Endothelial cell of umbilical vein (primary cell): ENCODE data around the gene ADA. TPM values are rescaled to one million over a fixed set of nuclear protein-coding genes. Genes with fewer than 3 reads are reported as not detected.
"Not testable (repeated sequence)": the region's sequence is repeated elsewhere in the genome, so short reads cannot be mapped to it uniquely, and the experiment has no call there.

ENCODE experiments used
- BruUV-seq: library from RNA; stranded (reverse); fragments of 400-500 nt; replicated peaks from 2 replicates; lab custom pipeline; 2021; lab: Mats Ljungman, UMichigan
- CTCF ChIA-PET: fragments of 300-600, 350-600 bp; sonication (Branson Sonifier 250); formaldehyde crosslinking; loops from one replicate; lab custom pipeline; 2021; ENCODE audit warnings: antibody characterized with exemption, inconsistent platforms; lab: Charles Lee
- POLR2A ChIA-PET: fragments of 300-600, 350-600 bp; sonication (Branson Sonifier 250); formaldehyde crosslinking; loops from one replicate; lab custom pipeline; 2021; ENCODE audit warnings: antibody characterized with exemption, inconsistent platforms; lab: Charles Lee
- DNase-seq: peaks from one replicate; pipeline ENCODE4 v3.0.0-alpha.2; 2011; ENCODE audit warnings: low read depth, low spot score
- FAIRE-seq: peaks from 2 replicates; lab custom pipeline; 2011; peaks lifted over from hg19 to GRCh38; lab: Jason Lieb, UNC
- H2AFZ ChIP-seq: 2 replicates; pipeline ENCODE4 v1.6.0; 2012; ENCODE audit warnings: low read depth, low read length, control low read depth, inconsistent platforms
- H3K27ac ChIP-seq: 2 replicates; pipeline ENCODE4 v1.5.1; 2011; ENCODE audit warnings: low read depth, mild to moderate bottlenecking, control low read depth, low read length, moderate library complexity; ENCODE audit not compliant: insufficient read depth
- H3K27me3 ChIP-seq, 2 experiments: 2 replicates each; pipeline versions ENCODE4 v1.6.0 to v1.6.1; 2011; ENCODE audit warnings: low read length in 2 of 2, mixed read lengths in 1 of 2; ENCODE audit not compliant: control insufficient read depth in 2 of 2, insufficient read depth in 2 of 2
- H3K36me3 ChIP-seq, 2 experiments: 2 replicates in 1 of 2; 3 replicates in 1 of 2; pipeline ENCODE4 v1.5.1; 2011; ENCODE audit warnings: low read length in 2 of 2, mild to moderate bottlenecking in 1 of 2, moderate library complexity in 1 of 2; ENCODE audit not compliant: control insufficient read depth in 2 of 2, insufficient read depth in 2 of 2; ENCODE audit errors: extremely low read depth in 1 of 2
- H3K4me1 ChIP-seq: 3 replicates; pipeline ENCODE4 v1.5.1; 2011; ENCODE audit warnings: mild to moderate bottlenecking, low read length; ENCODE audit not compliant: control insufficient read depth, insufficient read depth; ENCODE audit errors: extremely low read depth
- H3K4me2 ChIP-seq: 2 replicates; pipeline ENCODE4 v1.6.1; 2011; ENCODE audit warnings: low read length, control low read depth, mixed read lengths; ENCODE audit not compliant: insufficient read depth
- H3K4me3 ChIP-seq, 3 experiments: fragments of 200-600 bp in 1 of 3; sonication (generic), shearing (Covaris generic) in 1 of 3; replicated peaks in 1 of 3; 2 replicates each; pipeline ENCODE4 v1.5.1; 2011 to 2016; ENCODE audit warnings: control low read depth in 3 of 3, low read length in 3 of 3, mild to moderate bottlenecking in 2 of 3, inconsistent platforms in 1 of 3, low read depth in 1 of 3, moderate library complexity in 1 of 3; ENCODE audit not compliant: insufficient read depth in 1 of 3
- H3K79me2 ChIP-seq: 2 replicates; pipeline ENCODE4 v1.6.0; 2012; ENCODE audit warnings: low read length, inconsistent platforms; ENCODE audit not compliant: control insufficient read depth, insufficient read depth
- H3K9ac ChIP-seq: replicated peaks from 2 replicates; pipeline ENCODE3; 2011; ENCODE audit warnings: low read length, control low read depth; ENCODE audit not compliant: insufficient read depth; ENCODE audit errors: extremely low read depth
- H3K9me1 ChIP-seq: replicated peaks from 3 replicates; pipeline ENCODE4 v1.6.0; 2011; ENCODE audit warnings: mild to moderate bottlenecking, low read length; ENCODE audit not compliant: control insufficient read depth, insufficient read depth; ENCODE audit errors: extremely low read depth
- H3K9me3 ChIP-seq: replicated peaks from 2 replicates; pipeline ENCODE4 v1.5.1; 2012; ENCODE audit warnings: low read length, inconsistent platforms; ENCODE audit not compliant: control insufficient read depth, insufficient read depth
- H4K20me1 ChIP-seq: replicated peaks from 2 replicates; pipeline ENCODE3; 2011; ENCODE audit warnings: mild to moderate bottlenecking, low read length; ENCODE audit not compliant: control insufficient read depth, insufficient read depth; ENCODE audit errors: extremely low read depth
- EZH2 ChIP-seq: IDR thresholded peaks from 2 replicates; pipeline ENCODE4 v1.6.1; 2012; ENCODE audit warnings: borderline replicate concordance, low read depth, mild to moderate bottlenecking, moderate library complexity, low read length, inconsistent platforms; ENCODE audit not compliant: severe bottlenecking
- FOS ChIP-seq: IDR thresholded peaks from 2 replicates; pipeline ENCODE4 v1.6.1; 2011; ENCODE audit warnings: mild to moderate bottlenecking, low read length, moderate library complexity, borderline replicate concordance; ENCODE audit not compliant: insufficient read depth
- GATA2 ChIP-seq: IDR thresholded peaks from 2 replicates; pipeline ENCODE4 v1.7.0; 2011; ENCODE audit warnings: low read depth, mild to moderate bottlenecking, moderate library complexity, mixed read lengths, low read length; ENCODE audit not compliant: insufficient read length, insufficient read depth
- JUN ChIP-seq: IDR thresholded peaks from 2 replicates; pipeline ENCODE4 v1.6.1; 2011; ENCODE audit warnings: borderline replicate concordance, low read depth; ENCODE audit not compliant: insufficient read length, insufficient read depth
- MAX ChIP-seq: IDR thresholded peaks from 2 replicates; pipeline ENCODE4 v1.6.1; 2011; ENCODE audit not compliant: insufficient read depth, insufficient read length
- MYC ChIP-seq: IDR thresholded peaks from one replicate; pipeline ENCODE4 v1.6.1; 2011; ENCODE audit warnings: mild to moderate bottlenecking, low read depth, low read length
- POLR2A ChIP-seq: IDR thresholded peaks from 2 replicates; pipeline ENCODE4 v1.6.1; 2012; ENCODE audit warnings: low read depth, mild to moderate bottlenecking, control low read depth, low read length
- POLR2AphosphoS5 ChIP-seq: IDR thresholded peaks from 2 replicates; pipeline ENCODE4 v1.6.1; 2012; ENCODE audit warnings: low read depth, mild to moderate bottlenecking, control low read depth, low read length, moderate library complexity; ENCODE audit not compliant: insufficient read depth
- dilution Hi-C: fragments of 300-500 bp; cut with MboI; formaldehyde crosslinking; loops from one replicate; pipeline ENCODE4 v1.15.0; 2019; ENCODE audit warnings: low sequenced_read_pairs; ENCODE audit not compliant: extremely low pct_ligation_motif_present
- intact Hi-C: fragments of 100-400 bp; cut with micrococcal nuclease; formaldehyde crosslinking; loops from one replicate; pipeline ENCODE4 v1.10.0; 2022
- polyA plus RNA-seq, 4 experiments: library from polyadenylated mRNA; depleted of rRNA in 3 of 4; stranded (reverse) in 3 of 4; unstranded in 1 of 4; fragments of >200 nt; gene quantifications; 2 replicates each; pipeline versions ENCODE4 v1.2.1 to v1.2.3, GENCODE V29; 2011 to 2012; ENCODE audit warnings: missing spikeins in 1 of 4
- total RNA-seq: library from RNA; stranded (reverse); gene quantifications from 2 replicates; pipeline ENCODE4 v1.2.3, GENCODE V29; 2021
- TF ChIP-seq, protein P1 (sequence below), 2 donors: IDR thresholded peaks; 1 replicate in 1 of 2; 2 replicates in 1 of 2; pipeline ENCODE4 v1.5.1; 2011; ENCODE audit warnings: low read length in 2 of 2, mild to moderate bottlenecking in 2 of 2, moderate library complexity in 2 of 2, control low read depth in 1 of 2, inconsistent platforms in 1 of 2, low read depth in 1 of 2; ENCODE audit not compliant: insufficient read depth in 1 of 2; ENCODE audit errors: extremely low read depth in 1 of 2

The ADA gene
- total and polyA plus RNA-seq, 2 donors (not counting 3 experiments of a cell fraction or from before 2014, with no cell fraction given): 26.3 to 33.1 TPM

DNA sequence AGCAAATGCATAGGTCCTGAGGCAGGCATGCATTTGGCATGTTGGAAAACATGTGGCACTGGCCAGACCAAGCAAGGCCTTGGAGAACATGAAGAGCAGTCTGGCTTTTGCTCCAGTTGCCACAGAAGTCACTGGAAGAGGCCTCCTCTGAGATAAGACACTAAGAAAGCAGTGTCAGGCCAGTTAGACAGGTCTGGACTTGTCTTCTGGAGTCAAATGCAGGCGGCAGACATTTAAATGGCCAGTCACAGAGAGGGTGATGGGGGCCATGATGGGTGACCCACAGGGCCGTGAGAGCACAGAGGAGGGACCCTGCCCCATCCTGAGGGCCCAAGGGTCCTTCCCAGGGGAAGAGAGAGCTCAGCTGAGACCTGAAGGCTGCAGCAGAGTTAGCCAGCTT, 26.7 kb upstream of the ADA start:
- ChIA-PET POLR2A (no interaction called here), CTCF (interaction anchor here (1.2 kb wide), 1 partner anchor 22 kb away, joined by 4 read pairs; no protein-coding TSS in a partner anchor)
- Histone ChIP-seq H3K27ac (no peak overlapping the region), H3K79me2 (no peaks in the 10 kb centered on the region), H3K4me2 (no peak overlapping the region), H3K9ac (no peak overlapping the region), H2AFZ (peak overlapping the region; percentile 82), H3K27me3 (no peaks in the 10 kb centered on the region), H3K4me1 (no peaks in the 10 kb centered on the region), H3K9me1 (no peaks in the 10 kb centered on the region), H3K9me3 (no peaks in the 10 kb centered on the region), H4K20me1 (no peaks in the 10 kb centered on the region), H3K4me3 (no peak overlapping the region), H3K36me3 (no peaks in the 10 kb centered on the region)
- no peak for TF ChIP-seq GATA2
- TF ChIP-seq FOS: no peak
- no peak for TF ChIP-seq JUN
- no peak for TF ChIP-seq POLR2AphosphoS5
- no peak for TF ChIP-seq POLR2A
- TF ChIP-seq MYC: no peak
- TF ChIP-seq MAX: no peak
- no peak for TF ChIP-seq EZH2
- TF ChIP-seq, protein P1, sequence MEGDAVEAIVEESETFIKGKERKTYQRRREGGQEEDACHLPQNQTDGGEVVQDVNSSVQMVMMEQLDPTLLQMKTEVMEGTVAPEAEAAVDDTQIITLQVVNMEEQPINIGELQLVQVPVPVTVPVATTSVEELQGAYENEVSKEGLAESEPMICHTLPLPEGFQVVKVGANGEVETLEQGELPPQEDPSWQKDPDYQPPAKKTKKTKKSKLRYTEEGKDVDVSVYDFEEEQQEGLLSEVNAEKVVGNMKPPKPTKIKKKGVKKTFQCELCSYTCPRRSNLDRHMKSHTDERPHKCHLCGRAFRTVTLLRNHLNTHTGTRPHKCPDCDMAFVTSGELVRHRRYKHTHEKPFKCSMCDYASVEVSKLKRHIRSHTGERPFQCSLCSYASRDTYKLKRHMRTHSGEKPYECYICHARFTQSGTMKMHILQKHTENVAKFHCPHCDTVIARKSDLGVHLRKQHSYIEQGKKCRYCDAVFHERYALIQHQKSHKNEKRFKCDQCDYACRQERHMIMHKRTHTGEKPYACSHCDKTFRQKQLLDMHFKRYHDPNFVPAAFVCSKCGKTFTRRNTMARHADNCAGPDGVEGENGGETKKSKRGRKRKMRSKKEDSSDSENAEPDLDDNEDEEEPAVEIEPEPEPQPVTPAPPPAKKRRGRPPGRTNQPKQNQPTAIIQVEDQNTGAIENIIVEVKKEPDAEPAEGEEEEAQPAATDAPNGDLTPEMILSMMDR (IDR thresholded peaks at IDR 0.05; ENCODE audit: extremely low read depth in 1 of 2, insufficient read depth in 1 of 2, low read depth in 1 of 2, low read length in 2 of 2): no peak
- FAIRE-seq (no peak), DNase-seq (no peak)
- dilution Hi-C loops (no loop called here), intact Hi-C loops (no loop called here)
- BruUV-seq: no TSS peak

- H3K27me3 ChIP-seq, H3K4me2 ChIP-seq, intact Hi-C loops, H3K79me2 ChIP-seq, H3K9me1 ChIP-seq, FAIRE-seq, DNase-seq, H2AFZ ChIP-seq, H3K36me3 ChIP-seq, H3K4me1 ChIP-seq, dilution Hi-C loops, H4K20me1 ChIP-seq, POLR2A ChIA-PET, H3K9me3 ChIP-seq, H3K4me3 ChIP-seq, H3K27ac ChIP-seq, H3K9ac ChIP-seq, BruUV-seq: not testable (repeated sequence)
- CTCF ChIA-PET: interaction anchor here (1.3 kb wide), 1 partner anchor 11 kb away, joined by 5 read pairs; no protein-coding TSS in a partner anchor
Measured at GRCh38 chr20:44672318-44672902, 20.9 kb upstream of the ADA start.

- dilution Hi-C loops, H3K9me1 ChIP-seq, H3K79me2 ChIP-seq, H3K4me3 ChIP-seq, FAIRE-seq, H4K20me1 ChIP-seq, H2AFZ ChIP-seq, BruUV-seq, H3K4me1 ChIP-seq, H3K36me3 ChIP-seq, POLR2A ChIA-PET, intact Hi-C loops, DNase-seq, H3K9me3 ChIP-seq, H3K27ac ChIP-seq, H3K4me2 ChIP-seq, H3K9ac ChIP-seq, H3K27me3 ChIP-seq: not testable (repeated sequence)
- CTCF ChIA-PET: interaction anchor here (1.3 kb wide), 1 partner anchor 12 kb away, joined by 5 read pairs; no protein-coding TSS in a partner anchor
Measured at GRCh38 chr20:44671541-44671940, 20.0 kb upstream of the ADA start.
